DND-41 (cell line): ENCODE results near the gene ITGA11.

Experiments
- ATAC-seq: fragments of 200-7000 bp; cut with Tn5 transposase; 3 replicates; pipeline ENCODE4 v1.9.1; 2021; ENCODE audit warnings: low read depth; ENCODE audit not compliant: insufficient read depth
- DNase-seq: peaks from one replicate; pipeline ENCODE4 v3.0.0-alpha.2; 2020
- H2AFZ ChIP-seq: 2 replicates; pipeline ENCODE4 v1.6.0; 2012; ENCODE audit warnings: low read depth, low read length
- H3K27ac ChIP-seq: 2 replicates; pipeline ENCODE4 v1.5.1; 2012; ENCODE audit warnings: low read length, inconsistent platforms
- H3K27me3 ChIP-seq: fragments of 200-600 bp; sonication (generic); 2 replicates; pipeline ENCODE4 v1.6.0; 2012; ENCODE audit warnings: low read length, mild to moderate bottlenecking, inconsistent platforms; ENCODE audit not compliant: insufficient read depth, poor library complexity
- H3K36me3 ChIP-seq: 2 replicates; pipeline ENCODE4 v1.5.1; 2012; ENCODE audit warnings: low read length, inconsistent platforms; ENCODE audit not compliant: insufficient read depth
- H3K4me1 ChIP-seq: 2 replicates; pipeline ENCODE4 v1.5.1; 2012; ENCODE audit warnings: mild to moderate bottlenecking, low read length; ENCODE audit not compliant: insufficient read depth
- H3K4me2 ChIP-seq: 2 replicates; pipeline ENCODE4 v1.6.0; 2012; ENCODE audit warnings: mild to moderate bottlenecking, moderate library complexity, low read length, inconsistent platforms; ENCODE audit not compliant: insufficient read depth
- H3K4me3 ChIP-seq, 2 experiments: fragments of 200-600 bp in 1 of 2; shearing (Covaris generic) in 1 of 2; 2 replicates each; pipeline ENCODE4 v1.5.1; 2012 to 2016; ENCODE audit warnings: inconsistent platforms in 2 of 2, low read length in 2 of 2, mild to moderate bottlenecking in 2 of 2, low read depth in 1 of 2, moderate library complexity in 1 of 2
- H3K79me2 ChIP-seq: 2 replicates; pipeline ENCODE4 v1.6.0; 2012; ENCODE audit warnings: low read length, inconsistent platforms; ENCODE audit not compliant: insufficient read depth
- H3K9ac ChIP-seq: 2 replicates; pipeline ENCODE4 v1.6.0; 2012; ENCODE audit warnings: low read depth, mild to moderate bottlenecking, inconsistent platforms, low read length, moderate library complexity
- H3K9me3 ChIP-seq: 2 replicates; pipeline ENCODE4 v1.5.1; 2012; ENCODE audit warnings: low read length, moderate library complexity, mild to moderate bottlenecking, inconsistent platforms; ENCODE audit not compliant: insufficient read depth, severe bottlenecking
- H4K20me1 ChIP-seq: 2 replicates; pipeline ENCODE4 v1.6.0; 2012; ENCODE audit warnings: low read length; ENCODE audit not compliant: insufficient read depth
- CTCF ChIP-seq: IDR thresholded peaks from 2 replicates; pipeline ENCODE4 v1.5.1; 2012; ENCODE audit warnings: borderline replicate concordance, low read length, moderate library complexity, mild to moderate bottlenecking; ENCODE audit not compliant: poor library complexity, severe bottlenecking; ENCODE audit errors: extremely low read depth
- EZH2 ChIP-seq: IDR thresholded peaks from 3 replicates; pipeline ENCODE4 v1.6.1; 2012; ENCODE audit warnings: borderline replicate concordance, low read depth, mild to moderate bottlenecking, moderate library complexity, low read length, inconsistent platforms; ENCODE audit not compliant: severe bottlenecking

The ITGA11 gene

GRCh38 chr15:68262514-68263356 is 169.2 kb downstream of the ITGA11 start:
- Histone ChIP-seq H3K36me3 (no peaks in the 10 kb centered on the region), H3K4me2 (no peak overlapping the region), H3K79me2 (no peaks in the 10 kb centered on the region), H4K20me1 (no peaks in the 10 kb centered on the region), H3K4me3 (no peak overlapping the region), H3K27ac (no peak overlapping the region), H3K9ac (no peak overlapping the region), H3K27me3 (peaks cover 12% of the 10 kb centered on the region), H3K9me3 (no peaks in the 10 kb centered on the region), H2AFZ (no peak overlapping the region), H3K4me1 (no peaks in the 10 kb centered on the region)
- ATAC-seq (no peak), DNase-seq (no peak)
- TF ChIP-seq EZH2 = no peak
- TF ChIP-seq CTCF = no peak

GRCh38 chr15:68261980-68262379 is 170.0 kb downstream of the ITGA11 start:
- no peak for ATAC-seq
- Histone ChIP-seq H3K9ac (no peak overlapping the region), H3K79me2 (no peaks in the 10 kb centered on the region)

GRCh38 chr15:68261241-68261640 is 170.7 kb downstream of the ITGA11 start:
- no peak overlapping the region for H3K4me3 ChIP-seq
- TF ChIP-seq EZH2 (no peak), CTCF (no peak)
- no peaks in the 10 kb centered on the region for H3K4me1 ChIP-seq
- no peak for DNase-seq
- H4K20me1 ChIP-seq = no peaks in the 10 kb centered on the region
- no peaks in the 10 kb centered on the region for H3K36me3 ChIP-seq
- H3K79me2 ChIP-seq = no peaks in the 10 kb centered on the region
- no peak overlapping the region for H3K27ac ChIP-seq
- ATAC-seq = no peak
- no peaks in the 10 kb centered on the region for H3K9me3 ChIP-seq
- no peak overlapping the region for H2AFZ ChIP-seq
- no peak overlapping the region for H3K9ac ChIP-seq
- peaks cover 8% of the 10 kb centered on the region for H3K27me3 ChIP-seq
- H3K4me2 ChIP-seq = no peak overlapping the region

More at GRCh38 chr15:68261980-68262379, 170.0 kb downstream of the ITGA11 start:
- Histone ChIP-seq H3K27me3 (peaks cover 8% of the 10 kb centered on the region), H4K20me1 (no peaks in the 10 kb centered on the region), H3K4me3 (no peak overlapping the region), H3K9me3 (no peaks in the 10 kb centered on the region), H3K27ac (no peak overlapping the region), H3K4me1 (no peaks in the 10 kb centered on the region), H2AFZ (no peak overlapping the region), H3K36me3 (no peaks in the 10 kb centered on the region), H3K4me2 (no peak overlapping the region)
- no peak for DNase-seq
- TF ChIP-seq EZH2 (no peak), CTCF (no peak)
